Endodermal cell (in vitro differentiated cells): ENCODE data around the gene ZFP14. TPM values are rescaled to one million over a fixed set of nuclear protein-coding genes. Genes with fewer than 3 reads are reported as not detected.
A peak's percentile ranks its signal among the peaks of the same experiment; 100 is the strongest.

Experiments
- DNase-seq: peaks from one replicate; pipeline ENCODE4 v3.0.0-alpha.2; 2017
- H3K27ac ChIP-seq: 2 replicates; pipeline ENCODE4 v1.5.1; 2013; ENCODE audit warnings: mild to moderate bottlenecking, low read depth, low read length, moderate library complexity
- H3K27me3 ChIP-seq: 2 replicates; pipeline ENCODE4 v1.6.1; 2013; ENCODE audit warnings: mild to moderate bottlenecking, low read length, moderate library complexity; ENCODE audit not compliant: insufficient read depth, control insufficient read depth, poor library complexity, severe bottlenecking
- H3K36me3 ChIP-seq: 2 replicates; pipeline ENCODE4 v1.7.0; 2013; ENCODE audit warnings: mild to moderate bottlenecking, low read length, moderate library complexity; ENCODE audit not compliant: control insufficient read depth, insufficient read depth
- H3K4me1 ChIP-seq: one replicate; pipeline ENCODE4 v1.7.0; 2013; ENCODE audit warnings: low read length; ENCODE audit not compliant: control insufficient read depth, insufficient read depth
- H3K4me3 ChIP-seq: 2 replicates; pipeline ENCODE4 v1.5.1; 2013; ENCODE audit warnings: mild to moderate bottlenecking, low read length, moderate library complexity
- H3K9ac ChIP-seq: 2 replicates; pipeline ENCODE4 v1.6.1; 2013; ENCODE audit warnings: mild to moderate bottlenecking, low read length, moderate library complexity; ENCODE audit not compliant: poor library complexity, severe bottlenecking; ENCODE audit errors: extremely low read depth
- H3K9me3 ChIP-seq: 2 replicates; pipeline ENCODE4 v1.6.1; 2013; ENCODE audit warnings: mild to moderate bottlenecking, low read length, moderate library complexity; ENCODE audit not compliant: control insufficient read depth
- H3K27ac Mint-ChIP-seq: 2 replicates; pipeline ENCODE4 v1.8.0; 2020; ENCODE audit warnings: mixed read lengths
- H3K27me3 Mint-ChIP-seq: 2 replicates; pipeline ENCODE4 v1.8.0; 2021; ENCODE audit warnings: mild to moderate bottlenecking, mixed read lengths; ENCODE audit not compliant: insufficient read depth
- H3K36me3 Mint-ChIP-seq: 2 replicates; pipeline ENCODE4 v1.8.0; 2020; ENCODE audit warnings: low read depth, mixed read lengths
- H3K4me1 Mint-ChIP-seq: 2 replicates; pipeline ENCODE4 v1.8.0; 2020; ENCODE audit warnings: mixed read lengths
- H3K4me3 Mint-ChIP-seq: 2 replicates; pipeline ENCODE4 v1.8.0; 2020; ENCODE audit warnings: mild to moderate bottlenecking, moderate library complexity, mixed read lengths
- H3K9me3 Mint-ChIP-seq: 2 replicates; pipeline ENCODE4 v1.8.0; 2020; ENCODE audit warnings: mild to moderate bottlenecking, mixed read lengths
- WGBS, 2 experiments: methylation state at CpG; one replicate each; pipeline versions ENCODE4 v1.1.5 to v1.1.7; 2013; ENCODE audit warnings: missing lambda C conversion rate in 2 of 2, mixed read lengths in 1 of 2; ENCODE audit not compliant: insufficient coverage in 1 of 2, insufficient read length in 1 of 2; 5-methylcytosine and 5-hydroxymethylcytosine counted together
- total RNA-seq, 2 donors: library from RNA; stranded (reverse); fragmentation: NEBNext Ultra II Directional in 1 of 2; extraction: Animal tissue kit (Norgen Biotek cat#: 25700) in 1 of 2; gene quantifications; 2 replicates in 1 of 2; 3 replicates in 1 of 2; pipeline ENCODE4 v1.2.1, GENCODE V29; 2021
- TF ChIP-seq, protein P1 (sequence below): fragments of 200-600 bp; sonication (generic); conservative IDR thresholded peaks from 2 replicates; pipeline ENCODE4 v1.5.0; 2021; ENCODE audit warnings: antibody characterized with exemption, mild to moderate bottlenecking

Gene ZFP14
- total RNA-seq, 2 donors from 2014 or later, result 9.2 to 11.1 TPM

GRCh38 chr19:36420961-36421748, 42.2 kb upstream of the ZFP14 start:
- H3K9me3 Mint-ChIP-seq, result peaks cover 3% of the 10 kb centered on the region
- 57 to 67% methylated on average over 49 to 61 of the region's 61 CpGs for WGBS, 2 experiments
- no peak overlapping the region for H3K27ac Mint-ChIP-seq
- peaks cover 8% of the 10 kb centered on the region for H3K4me1 Mint-ChIP-seq
- H3K27me3 Mint-ChIP-seq, result peaks cover 19% of the 10 kb centered on the region
- no peak for DNase-seq
- peaks cover 3% of the 10 kb centered on the region for H3K36me3 ChIP-seq
- no peak overlapping the region for H3K4me3 ChIP-seq
- H3K27ac ChIP-seq, result no peak overlapping the region
- H3K4me1 ChIP-seq, result no peaks in the 10 kb centered on the region
- H3K36me3 Mint-ChIP-seq, result peaks cover 1% of the 10 kb centered on the region
- peak overlapping the region; percentile 48 for H3K4me3 Mint-ChIP-seq
- H3K9me3 ChIP-seq, result peaks cover 10% of the 10 kb centered on the region
- peaks cover 35% of the 10 kb centered on the region for H3K27me3 ChIP-seq
- TF ChIP-seq, protein P1, sequence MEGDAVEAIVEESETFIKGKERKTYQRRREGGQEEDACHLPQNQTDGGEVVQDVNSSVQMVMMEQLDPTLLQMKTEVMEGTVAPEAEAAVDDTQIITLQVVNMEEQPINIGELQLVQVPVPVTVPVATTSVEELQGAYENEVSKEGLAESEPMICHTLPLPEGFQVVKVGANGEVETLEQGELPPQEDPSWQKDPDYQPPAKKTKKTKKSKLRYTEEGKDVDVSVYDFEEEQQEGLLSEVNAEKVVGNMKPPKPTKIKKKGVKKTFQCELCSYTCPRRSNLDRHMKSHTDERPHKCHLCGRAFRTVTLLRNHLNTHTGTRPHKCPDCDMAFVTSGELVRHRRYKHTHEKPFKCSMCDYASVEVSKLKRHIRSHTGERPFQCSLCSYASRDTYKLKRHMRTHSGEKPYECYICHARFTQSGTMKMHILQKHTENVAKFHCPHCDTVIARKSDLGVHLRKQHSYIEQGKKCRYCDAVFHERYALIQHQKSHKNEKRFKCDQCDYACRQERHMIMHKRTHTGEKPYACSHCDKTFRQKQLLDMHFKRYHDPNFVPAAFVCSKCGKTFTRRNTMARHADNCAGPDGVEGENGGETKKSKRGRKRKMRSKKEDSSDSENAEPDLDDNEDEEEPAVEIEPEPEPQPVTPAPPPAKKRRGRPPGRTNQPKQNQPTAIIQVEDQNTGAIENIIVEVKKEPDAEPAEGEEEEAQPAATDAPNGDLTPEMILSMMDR, result no peak
- H3K9ac ChIP-seq, result no peak overlapping the region

- peak within 1 kb of the TSS; percentile 95 for H3K4me3 Mint-ChIP-seq
- Histone ChIP-seq H3K9me3 (peaks cover 29% of the 10 kb centered on the region), H3K4me1 (no peaks in the 10 kb centered on the region), H3K36me3 (peaks cover 26% of the 10 kb centered on the region), H3K4me3 (peak within 1 kb of the TSS; percentile 88), H3K27me3 (peaks cover 30% of the 10 kb centered on the region), H3K27ac (peak within 1 kb of the TSS; percentile 87), H3K9ac (peak within 1 kb of the TSS; percentile 62)
- H3K27me3 Mint-ChIP-seq, result peaks cover 6% of the 10 kb centered on the region
- peak; percentile 95 for DNase-seq
- peaks cover 8% of the 10 kb centered on the region for H3K4me1 Mint-ChIP-seq
- WGBS, 2 experiments, result 0 to 1% methylated on average over 22 to 70 of the region's 70 CpGs
- peak within 1 kb of the TSS; percentile 95 for H3K27ac Mint-ChIP-seq
- peaks cover 7% of the 10 kb centered on the region for H3K9me3 Mint-ChIP-seq
- peaks cover 18% of the 10 kb centered on the region for H3K36me3 Mint-ChIP-seq
- TF ChIP-seq, protein P1, result no peak
Observed at GRCh38 chr19:36418287-36419001, 39.4 kb upstream of the ZFP14 start, which contains the start of gene ZFP82. TSS of gene ZFP82 (minus strand) at chr19:36418644. CDS start at chr19:36409789, 8,855 bp downstream.

DNA sequence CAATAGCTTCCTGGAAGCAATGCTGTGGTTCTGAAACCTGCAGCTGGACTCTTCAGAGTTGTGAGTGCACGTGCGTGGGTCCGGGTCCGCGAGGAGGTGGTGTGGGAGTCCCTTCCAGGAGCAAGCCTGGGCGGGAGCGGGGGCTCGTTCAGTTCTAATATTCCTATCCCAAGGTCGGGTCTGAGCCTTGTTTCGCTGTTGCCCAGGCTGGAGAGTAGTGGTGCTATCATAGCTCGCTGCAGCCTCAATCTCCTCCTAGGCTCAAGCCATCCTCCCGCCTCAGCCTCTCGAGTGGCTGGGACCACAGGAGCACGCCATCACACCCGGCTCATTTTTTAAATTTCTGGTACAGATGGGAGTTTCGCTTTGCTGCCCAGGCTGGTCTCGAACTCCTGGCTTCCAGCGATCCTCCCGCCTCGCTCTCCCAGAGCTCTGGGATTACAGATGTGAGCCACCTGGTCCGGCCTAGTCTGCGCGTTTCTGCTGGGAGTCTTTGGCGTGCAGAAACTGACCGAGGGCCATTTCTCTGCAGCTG, 38.8 kb upstream of the ZFP14 start:
- H3K27me3 ChIP-seq, result peaks cover 30% of the 10 kb centered on the region
- peak overlapping the region; percentile 62 for H3K9ac ChIP-seq
- H3K27me3 Mint-ChIP-seq, result peaks cover 6% of the 10 kb centered on the region
- WGBS, 2 experiments, result 21 to 26% methylated on average over 20 to 25 of the region's 25 CpGs
- peak overlapping the region; percentile 88 for H3K4me3 ChIP-seq
- peak overlapping the region; percentile 87 for H3K27ac ChIP-seq
- peaks cover 32% of the 10 kb centered on the region for H3K36me3 ChIP-seq
- peaks cover 24% of the 10 kb centered on the region for H3K36me3 Mint-ChIP-seq
- peak overlapping the region; percentile 95 for H3K4me3 Mint-ChIP-seq
- peaks cover 7% of the 10 kb centered on the region for H3K9me3 Mint-ChIP-seq
- H3K9me3 ChIP-seq, result peaks cover 35% of the 10 kb centered on the region
- peak; percentile 71 for DNase-seq
- TF ChIP-seq, protein P1, result no peak
- peak overlapping the region; percentile 95 for H3K27ac Mint-ChIP-seq
- H3K4me1 ChIP-seq, result no peaks in the 10 kb centered on the region
- H3K4me1 Mint-ChIP-seq, result peaks cover 8% of the 10 kb centered on the region
